DND-41 (cell line): ENCODE measurements around the gene ENAM.
"Not testable (repeated sequence)": the region's sequence is repeated elsewhere in the genome, so short reads cannot be mapped to it uniquely, and the experiment has no call there.

ENCODE experiments used
- ATAC-seq: fragments of 200-7000 bp; cut with Tn5 transposase; 3 replicates; pipeline ENCODE4 v1.9.1; 2021; ENCODE audit warnings: low read depth; ENCODE audit not compliant: insufficient read depth
- DNase-seq: peaks from one replicate; pipeline ENCODE4 v3.0.0-alpha.2; 2020
- H2AFZ ChIP-seq: 2 replicates; pipeline ENCODE4 v1.6.0; 2012; ENCODE audit warnings: low read depth, low read length
- H3K27ac ChIP-seq: 2 replicates; pipeline ENCODE4 v1.5.1; 2012; ENCODE audit warnings: low read length, inconsistent platforms
- H3K27me3 ChIP-seq: fragments of 200-600 bp; sonication (generic); 2 replicates; pipeline ENCODE4 v1.6.0; 2012; ENCODE audit warnings: low read length, mild to moderate bottlenecking, inconsistent platforms; ENCODE audit not compliant: insufficient read depth, poor library complexity
- H3K36me3 ChIP-seq: 2 replicates; pipeline ENCODE4 v1.5.1; 2012; ENCODE audit warnings: low read length, inconsistent platforms; ENCODE audit not compliant: insufficient read depth
- H3K4me1 ChIP-seq: 2 replicates; pipeline ENCODE4 v1.5.1; 2012; ENCODE audit warnings: mild to moderate bottlenecking, low read length; ENCODE audit not compliant: insufficient read depth
- H3K4me2 ChIP-seq: 2 replicates; pipeline ENCODE4 v1.6.0; 2012; ENCODE audit warnings: mild to moderate bottlenecking, moderate library complexity, low read length, inconsistent platforms; ENCODE audit not compliant: insufficient read depth
- H3K4me3 ChIP-seq, 2 experiments: fragments of 200-600 bp in 1 of 2; shearing (Covaris generic) in 1 of 2; 2 replicates each; pipeline ENCODE4 v1.5.1; 2012 to 2016; ENCODE audit warnings: inconsistent platforms in 2 of 2, low read length in 2 of 2, mild to moderate bottlenecking in 2 of 2, low read depth in 1 of 2, moderate library complexity in 1 of 2
- H3K79me2 ChIP-seq: 2 replicates; pipeline ENCODE4 v1.6.0; 2012; ENCODE audit warnings: low read length, inconsistent platforms; ENCODE audit not compliant: insufficient read depth
- H3K9ac ChIP-seq: 2 replicates; pipeline ENCODE4 v1.6.0; 2012; ENCODE audit warnings: low read depth, mild to moderate bottlenecking, inconsistent platforms, low read length, moderate library complexity
- H3K9me3 ChIP-seq: 2 replicates; pipeline ENCODE4 v1.5.1; 2012; ENCODE audit warnings: low read length, moderate library complexity, mild to moderate bottlenecking, inconsistent platforms; ENCODE audit not compliant: insufficient read depth, severe bottlenecking
- H4K20me1 ChIP-seq: 2 replicates; pipeline ENCODE4 v1.6.0; 2012; ENCODE audit warnings: low read length; ENCODE audit not compliant: insufficient read depth
- CTCF ChIP-seq: IDR thresholded peaks from 2 replicates; pipeline ENCODE4 v1.5.1; 2012; ENCODE audit warnings: borderline replicate concordance, low read length, moderate library complexity, mild to moderate bottlenecking; ENCODE audit not compliant: poor library complexity, severe bottlenecking; ENCODE audit errors: extremely low read depth
- EZH2 ChIP-seq: IDR thresholded peaks from 3 replicates; pipeline ENCODE4 v1.6.1; 2012; ENCODE audit warnings: borderline replicate concordance, low read depth, mild to moderate bottlenecking, moderate library complexity, low read length, inconsistent platforms; ENCODE audit not compliant: severe bottlenecking

ENAM gene

GRCh38 chr4:70637239-70637913, 8.8 kb downstream of the ENAM start:
- H3K27ac ChIP-seq: no peak overlapping the region
- no peak overlapping the region for H3K4me2 ChIP-seq
- H3K36me3 ChIP-seq: no peaks in the 10 kb centered on the region
- no peaks in the 10 kb centered on the region for H3K79me2 ChIP-seq
- DNase-seq: no peak
- 0 out of 2 replicates have a peak overlapping the region, but pooled peaks have one; percentile 18 for H2AFZ ChIP-seq
- TF ChIP-seq EZH2: no peak
- no peak for TF ChIP-seq CTCF
- no peaks in the 10 kb centered on the region for H3K4me1 ChIP-seq
- H3K9me3 ChIP-seq: no peaks in the 10 kb centered on the region
- H3K4me3 ChIP-seq: no peak overlapping the region
- no peak for ATAC-seq
- H3K27me3 ChIP-seq: no peaks in the 10 kb centered on the region
- no peaks in the 10 kb centered on the region for H4K20me1 ChIP-seq
- no peak overlapping the region for H3K9ac ChIP-seq

- H3K79me2 ChIP-seq: no peaks in the 10 kb centered on the region
- H4K20me1 ChIP-seq: no peaks in the 10 kb centered on the region
- H3K36me3 ChIP-seq: no peaks in the 10 kb centered on the region
- DNase-seq: no peak
- H2AFZ ChIP-seq: no peak overlapping the region
- TF ChIP-seq EZH2 (no peak), CTCF (no peak)
- H3K9ac ChIP-seq: no peak overlapping the region
- no peaks in the 10 kb centered on the region for H3K27me3 ChIP-seq
- H3K27ac ChIP-seq: no peak overlapping the region
- ATAC-seq: no peak
- no peaks in the 10 kb centered on the region for H3K9me3 ChIP-seq
- H3K4me2 ChIP-seq: no peak overlapping the region
- H3K4me1 ChIP-seq: no peaks in the 10 kb centered on the region
- H3K4me3 ChIP-seq: no peak overlapping the region
Observed at GRCh38 chr4:70640192-70640591, 11.6 kb downstream of the ENAM start.

GRCh38 chr4:70650741-70651140, 22.2 kb downstream of the ENAM start:
- H2AFZ ChIP-seq, H3K9ac ChIP-seq, H3K4me2 ChIP-seq, H3K36me3 ChIP-seq, H3K4me3 ChIP-seq, H3K79me2 ChIP-seq, H3K9me3 ChIP-seq, H4K20me1 ChIP-seq, H3K27me3 ChIP-seq, DNase-seq, ATAC-seq: not testable (repeated sequence)
- peaks cover 32% of the 10 kb centered on the region for H3K4me1 ChIP-seq
- H3K27ac ChIP-seq: 0 out of 2 replicates have a peak overlapping the region, but pooled peaks have one; percentile 25

- Histone ChIP-seq H3K36me3 (no peaks in the 10 kb centered on the region), H3K4me1 (peaks cover 37% of the 10 kb centered on the region), H4K20me1 (no peaks in the 10 kb centered on the region), H3K27ac (peak overlapping the region; percentile 76), H2AFZ (peak overlapping the region; percentile 86), H3K4me2 (peak overlapping the region; percentile 53), H3K27me3 (no peaks in the 10 kb centered on the region), H3K4me3 (no peak overlapping the region), H3K9ac (peak overlapping the region; percentile 34), H3K79me2 (no peaks in the 10 kb centered on the region), H3K9me3 (no peaks in the 10 kb centered on the region)
- TF ChIP-seq CTCF: peak; percentile 84
- no peak for TF ChIP-seq EZH2
- DNase-seq (peak; percentile 70), ATAC-seq (peak; percentile 92)
Observed at GRCh38 chr4:70651864-70652506, 23.4 kb downstream of the ENAM start.
